Coronary artery (tissue), 2 donors: ENCODE measurements around the gene RNF149.
"Not testable (repeated sequence)": the region's sequence is repeated elsewhere in the genome, so short reads cannot be mapped to it uniquely, and the experiment has no call there.

Source experiments
- DNase-seq: peaks from one replicate; pipeline ENCODE4 v3.0.0-alpha.2; 2017; ENCODE audit warnings: low spot score
- H3K27ac ChIP-seq, 2 donors: fragments of 200-600 bp; sonication (generic); one replicate each; pipeline ENCODE4 v1.5.1; 2016 to 2019
- H3K4me3 ChIP-seq: fragments of 200-600 bp; sonication (generic); 2 replicates; pipeline ENCODE4 v1.5.1; 2016; ENCODE audit warnings: mild to moderate bottlenecking, moderate library complexity
- TF ChIP-seq, protein P1 (sequence below): fragments of 200-600 bp; sonication (generic); IDR thresholded peaks from one replicate; pipeline ENCODE4 v1.5.1; 2019; ENCODE audit warnings: antibody characterized with exemption

RNF149 gene, protein sequence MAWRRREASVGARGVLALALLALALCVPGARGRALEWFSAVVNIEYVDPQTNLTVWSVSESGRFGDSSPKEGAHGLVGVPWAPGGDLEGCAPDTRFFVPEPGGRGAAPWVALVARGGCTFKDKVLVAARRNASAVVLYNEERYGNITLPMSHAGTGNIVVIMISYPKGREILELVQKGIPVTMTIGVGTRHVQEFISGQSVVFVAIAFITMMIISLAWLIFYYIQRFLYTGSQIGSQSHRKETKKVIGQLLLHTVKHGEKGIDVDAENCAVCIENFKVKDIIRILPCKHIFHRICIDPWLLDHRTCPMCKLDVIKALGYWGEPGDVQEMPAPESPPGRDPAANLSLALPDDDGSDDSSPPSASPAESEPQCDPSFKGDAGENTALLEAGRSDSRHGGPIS

DNA sequence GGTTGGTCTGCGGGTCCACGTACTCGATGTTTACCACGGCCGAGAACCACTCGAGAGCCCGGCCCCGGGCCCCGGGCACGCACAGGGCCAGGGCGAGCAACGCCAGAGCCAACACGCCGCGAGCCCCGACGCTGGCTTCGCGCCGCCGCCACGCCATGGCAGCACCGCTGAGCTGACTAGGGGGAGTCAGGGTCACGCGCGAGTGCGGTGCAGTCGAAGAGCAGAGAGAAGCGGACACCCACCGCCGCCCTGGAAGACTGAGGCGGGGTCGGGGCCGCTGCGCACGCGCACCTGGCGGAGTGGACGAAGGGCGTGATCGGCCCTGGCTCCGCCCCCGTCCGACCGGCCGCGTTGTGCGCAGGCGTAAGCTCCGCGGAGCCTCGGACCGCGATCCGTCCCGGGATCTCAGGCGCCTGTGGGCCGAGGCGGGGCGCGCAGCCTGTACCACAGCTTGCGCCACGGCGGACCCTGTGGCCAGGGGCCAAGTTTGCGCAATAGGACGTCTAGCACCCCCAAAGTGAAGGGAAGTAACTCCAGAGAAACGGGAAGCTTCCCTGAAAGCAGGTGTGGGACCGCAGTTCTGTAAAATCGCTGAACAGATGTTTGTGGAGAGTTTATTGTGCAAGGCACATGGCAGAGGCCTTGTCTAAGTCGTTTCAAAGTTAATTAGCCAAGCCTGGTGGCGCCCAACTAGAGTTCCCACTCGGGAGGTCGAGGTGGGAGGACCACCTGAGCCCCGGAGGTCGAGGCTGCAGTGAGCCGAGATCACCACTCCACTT is at the start of gene RNF149:
Gene RNF149 (minus strand): TSS at position 270 of the 779 bp plus-strand sequence. CDS start 113 bp downstream, at position 157.
- peak within 1 kb of the TSS; percentile 97 for H3K4me3 ChIP-seq
- H3K27ac ChIP-seq: peak within 1 kb of the TSS; percentile 92 to 96
- TF ChIP-seq, protein P1, sequence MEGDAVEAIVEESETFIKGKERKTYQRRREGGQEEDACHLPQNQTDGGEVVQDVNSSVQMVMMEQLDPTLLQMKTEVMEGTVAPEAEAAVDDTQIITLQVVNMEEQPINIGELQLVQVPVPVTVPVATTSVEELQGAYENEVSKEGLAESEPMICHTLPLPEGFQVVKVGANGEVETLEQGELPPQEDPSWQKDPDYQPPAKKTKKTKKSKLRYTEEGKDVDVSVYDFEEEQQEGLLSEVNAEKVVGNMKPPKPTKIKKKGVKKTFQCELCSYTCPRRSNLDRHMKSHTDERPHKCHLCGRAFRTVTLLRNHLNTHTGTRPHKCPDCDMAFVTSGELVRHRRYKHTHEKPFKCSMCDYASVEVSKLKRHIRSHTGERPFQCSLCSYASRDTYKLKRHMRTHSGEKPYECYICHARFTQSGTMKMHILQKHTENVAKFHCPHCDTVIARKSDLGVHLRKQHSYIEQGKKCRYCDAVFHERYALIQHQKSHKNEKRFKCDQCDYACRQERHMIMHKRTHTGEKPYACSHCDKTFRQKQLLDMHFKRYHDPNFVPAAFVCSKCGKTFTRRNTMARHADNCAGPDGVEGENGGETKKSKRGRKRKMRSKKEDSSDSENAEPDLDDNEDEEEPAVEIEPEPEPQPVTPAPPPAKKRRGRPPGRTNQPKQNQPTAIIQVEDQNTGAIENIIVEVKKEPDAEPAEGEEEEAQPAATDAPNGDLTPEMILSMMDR: no peak
- peak; percentile 93 for DNase-seq

DNA sequence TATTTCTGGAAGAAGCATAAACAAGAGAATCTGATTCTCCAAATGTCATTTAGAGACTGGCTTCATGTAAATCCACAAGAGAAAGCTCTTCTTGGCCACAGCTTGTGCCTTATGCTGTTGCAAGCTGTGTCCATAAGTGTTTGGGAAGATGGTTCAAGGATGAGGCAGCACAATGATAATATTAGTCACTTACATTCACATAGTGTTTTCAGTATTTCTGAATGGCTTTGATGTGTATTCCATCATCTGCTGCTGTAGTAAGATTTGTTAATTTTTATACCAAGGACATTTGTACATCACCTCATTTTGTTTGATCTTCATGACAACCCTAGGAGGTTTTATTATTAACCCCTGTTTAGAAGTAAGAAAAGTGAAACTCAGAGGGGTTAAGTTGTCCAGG is 48.9 kb upstream of the RNF149 start:
- Histone ChIP-seq H3K27ac (no peak overlapping the region), H3K4me3 (no peak overlapping the region)
- DNase-seq: no peak
- TF ChIP-seq, protein P1: no peak

DNA sequence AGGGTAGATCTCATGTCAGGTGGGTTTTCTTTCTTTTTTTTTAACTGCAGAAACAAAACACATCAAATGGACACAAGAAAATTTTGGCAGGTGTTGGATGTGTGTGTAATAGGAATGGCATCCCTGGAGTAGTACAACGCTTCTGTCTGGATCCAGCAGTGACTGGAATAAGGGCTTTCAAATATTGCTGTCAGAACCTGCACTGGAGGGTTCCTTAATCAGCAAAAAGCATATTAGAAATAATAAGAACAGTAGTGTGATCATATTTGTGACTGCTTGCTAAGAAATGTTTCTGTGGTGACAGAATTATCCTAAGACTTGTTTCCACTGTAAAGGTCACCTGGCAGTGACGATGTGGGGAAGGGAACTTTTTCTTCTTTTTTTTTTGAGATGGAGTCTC is 48.0 kb upstream of the RNF149 start:
- TF ChIP-seq, protein P1: no peak
- Histone ChIP-seq H3K4me3 (no peak overlapping the region), H3K27ac (no peak overlapping the region)
- DNase-seq: no peak

DNA sequence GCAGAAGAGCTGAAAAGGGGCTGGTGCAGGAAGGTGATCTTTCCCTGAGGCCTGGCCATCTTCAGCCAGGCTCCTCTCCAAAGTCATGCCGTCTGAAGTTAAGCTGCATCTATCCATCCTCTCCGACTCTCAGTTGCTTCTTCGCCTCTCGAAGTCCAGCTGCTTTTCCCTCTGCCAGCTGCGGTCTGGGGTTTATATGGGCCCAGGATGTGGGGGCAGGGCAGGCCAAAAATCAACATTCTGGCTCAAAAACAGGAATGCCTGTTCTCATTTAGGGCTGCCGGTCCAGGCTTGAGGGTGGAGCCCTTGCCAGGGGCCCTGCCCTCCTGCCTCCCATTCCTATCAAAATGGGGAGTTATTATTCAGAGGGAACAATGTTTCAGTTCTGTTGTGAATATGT is 47.6 kb upstream of the RNF149 start:
- DNase-seq: no peak
- H3K27ac ChIP-seq: no peak overlapping the region
- TF ChIP-seq, protein P1: no peak
- H3K4me3 ChIP-seq: no peak overlapping the region

DNA sequence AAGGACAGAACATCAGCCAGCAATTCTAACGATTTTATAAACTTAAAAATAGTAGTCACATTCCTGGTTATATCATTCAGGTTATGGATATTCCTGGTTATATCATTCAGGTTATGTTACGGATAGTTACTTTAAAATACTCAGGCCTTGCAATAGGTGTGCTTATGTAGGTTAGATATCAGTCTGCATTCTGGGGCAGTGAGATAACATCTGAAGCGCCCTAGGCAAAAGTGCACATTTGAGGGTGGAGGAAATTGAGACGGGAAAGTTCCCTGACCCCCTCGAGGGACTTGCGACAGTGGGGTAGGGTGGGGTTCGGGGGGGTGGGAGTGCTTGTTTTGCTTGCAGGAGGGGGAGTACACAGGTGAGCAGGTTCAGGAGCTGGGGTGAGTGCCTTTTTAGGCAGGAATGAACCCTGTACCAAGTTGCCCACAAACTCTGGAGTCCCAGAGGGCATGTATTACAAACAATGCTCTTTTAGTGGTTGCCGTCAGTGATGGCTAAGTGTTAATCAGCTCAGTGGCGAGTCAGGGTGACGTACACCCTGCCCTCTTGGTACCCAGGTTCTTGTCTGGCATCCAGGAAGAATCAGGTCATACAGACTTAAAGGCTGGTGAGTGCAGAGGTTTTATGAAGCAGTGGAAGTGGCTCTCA is 47.0 kb upstream of the RNF149 start:
- TF ChIP-seq, protein P1: no peak
- no peak overlapping the region for H3K4me3 ChIP-seq
- no peak overlapping the region for H3K27ac ChIP-seq
- DNase-seq: no peak

DNA sequence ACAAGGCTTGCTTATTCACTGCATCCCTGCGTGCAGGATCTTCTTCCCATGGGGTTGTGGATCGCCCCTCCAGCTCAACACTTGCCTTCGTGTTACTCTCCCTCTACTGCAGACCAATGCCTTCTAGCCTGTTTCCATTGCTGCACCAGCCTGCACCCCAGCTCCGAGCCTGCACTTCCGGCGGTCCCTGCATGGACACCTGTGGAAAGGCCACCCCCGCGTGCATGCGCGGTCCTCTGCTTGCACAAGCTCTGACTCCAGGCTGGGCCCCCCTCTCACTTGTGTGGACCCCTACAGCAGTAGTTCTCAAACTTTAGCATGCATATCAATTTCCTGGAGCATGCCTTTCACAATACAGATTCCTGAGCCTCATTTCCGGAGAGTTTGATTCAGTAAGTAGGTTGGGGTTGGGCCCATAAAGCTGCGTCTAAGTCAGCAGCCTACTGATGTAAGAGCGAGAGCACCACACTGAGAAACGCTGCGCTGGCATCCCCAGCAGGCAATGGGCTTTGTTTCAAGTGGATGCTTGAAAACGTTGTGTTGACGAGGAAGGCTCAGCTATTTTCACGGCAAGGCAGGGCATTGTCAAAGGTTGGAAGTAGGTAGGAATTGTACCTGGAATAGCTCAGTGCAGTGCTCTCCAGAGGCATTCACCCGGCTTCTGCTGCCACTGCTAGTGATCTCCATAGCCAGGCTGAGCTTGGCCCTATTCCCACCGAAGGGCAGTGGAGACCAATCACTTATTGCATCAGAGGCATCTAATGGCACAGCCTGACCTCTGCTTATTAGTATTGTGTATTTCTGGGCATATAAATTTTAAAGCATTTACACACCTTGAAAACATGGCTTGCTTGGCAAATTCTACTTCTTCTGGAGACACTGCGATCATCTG is 46.2 kb upstream of the RNF149 start:
- Histone ChIP-seq H3K27ac (no peak overlapping the region), H3K4me3 (no peak overlapping the region)
- DNase-seq: no peak
- TF ChIP-seq, protein P1: no peak

DNA sequence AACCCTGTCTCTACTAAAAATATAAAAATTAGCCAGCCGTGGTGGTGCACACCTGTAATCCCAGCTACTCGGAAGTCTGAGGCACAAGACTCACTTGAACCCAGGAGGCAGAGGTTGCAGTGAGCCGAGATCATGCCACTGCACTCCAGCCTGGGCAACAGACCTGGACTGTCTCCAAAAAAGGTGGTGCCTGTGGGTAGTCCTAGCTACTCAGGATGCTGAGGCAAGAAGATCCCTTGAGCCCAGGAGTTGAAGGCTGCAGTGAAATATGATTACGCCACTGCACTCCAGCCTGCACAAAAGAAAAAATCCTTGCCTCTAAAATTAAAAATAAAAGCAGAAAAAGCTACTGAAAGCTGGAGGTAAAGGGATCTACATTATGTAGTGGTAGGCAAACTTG is 44.1 kb upstream of the RNF149 start:
- H3K27ac ChIP-seq, H3K4me3 ChIP-seq, DNase-seq: not testable (repeated sequence)
